Lower leg skin (tissue), 4 donors: ENCODE measurements around the gene FBXO41. TPM values are rescaled to one million over a fixed set of nuclear protein-coding genes. Genes with fewer than 3 reads are reported as not detected.
A peak's percentile ranks its signal among the peaks of the same experiment; 100 is the strongest.

ENCODE experiments used
- DNase-seq, 2 donors: peaks; one replicate each; pipeline ENCODE4 v3.0.0-alpha.2; 2019; ENCODE audit warnings: low spot score in 2 of 2
- H3K4me3 ChIP-seq: fragments of 200-600 bp; sonication (generic); 2 replicates; pipeline ENCODE4 v1.5.1; 2017; ENCODE audit warnings: mild to moderate bottlenecking, low read depth; ENCODE audit not compliant: poor library complexity, severe bottlenecking
- CTCF ChIP-seq, 3 donors: fragments of 450-650 bp; IDR thresholded peaks; one replicate each; pipeline ENCODE4 v1.5.1; 2016; ENCODE audit warnings: antibody characterized with exemption in 3 of 3, mild to moderate bottlenecking in 3 of 3, moderate library complexity in 2 of 3
- POLR2A ChIP-seq, 2 donors: fragments of 450-650 bp; IDR thresholded peaks; one replicate each; pipeline ENCODE4 v1.6.1; 2016 to 2017; ENCODE audit warnings: antibody characterized with exemption in 2 of 2, mild to moderate bottlenecking in 1 of 2, moderate library complexity in 1 of 2
- WGBS, 2 donors: methylation state at CpG; one replicate each; pipeline ENCODE4 v1.1.5; 2018; 5-methylcytosine and 5-hydroxymethylcytosine counted together
- intact Hi-C: fragments of 100-400 bp; cut with DNase I; formaldehyde crosslinking; loops from one replicate; pipeline ENCODE4 v1.15.0; 2023; ENCODE audit warnings: low total_unique reads
- total RNA-seq, 4 donors: library from RNA; depleted of rRNA; stranded (reverse); fragments of >200 nt; gene quantifications; one replicate each; pipeline ENCODE4 v1.1.0, GENCODE V29; 2016

The FBXO41 gene
- total RNA-seq, 4 donors from 2014 or later, result 2.9 to 4.1 (median 3.3) TPM

GRCh38 chr2:73262108-73262651 is 22.1 kb downstream of the FBXO41 start:
- WGBS, 2 donors, result 91 to 93% methylated on average over 4 of the region's 4 CpGs
- H3K4me3 ChIP-seq, result no peak overlapping the region
- intact Hi-C loops, result no loop called here
- DNase-seq, result peak in 1 of 2 donors; percentile 42
- TF ChIP-seq CTCF (IDR thresholded peaks at IDR 0.05), result no peak
- TF ChIP-seq POLR2A (IDR thresholded peaks at IDR 0.05), result no peak

GRCh38 chr2:73260338-73260984 is 23.8 kb downstream of the FBXO41 start:
- 53 to 56% methylated on average over 15 to 16 of the region's 17 CpGs for WGBS, 2 donors
- peak in 1 of 2 donors; percentile 81 for DNase-seq
- intact Hi-C loops, result no loop called here
- H3K4me3 ChIP-seq, result no peak overlapping the region
- TF ChIP-seq POLR2A (IDR thresholded peaks at IDR 0.05), result no peak

- H3K4me3 ChIP-seq, result no peak overlapping the region
- intact Hi-C loops, result no loop called here
- WGBS, 2 donors, result 84 to 92% methylated on average over 4 of the region's 4 CpGs
- peak in 1 of 2 donors; percentile 63 for DNase-seq
- TF ChIP-seq CTCF (IDR thresholded peaks at IDR 0.05), result no peak
- TF ChIP-seq POLR2A (IDR thresholded peaks at IDR 0.05), result no peak
These were observed 24.5 kb downstream of the FBXO41 start for GRCh38 chr2:73259704-73260337.

GRCh38 chr2:73259276-73259675 is 25.0 kb downstream of the FBXO41 start:
- 89 to 91% methylated on average over 8 of the region's 8 CpGs for WGBS, 2 donors

GRCh38 chr2:73258913-73259215 is 25.4 kb downstream of the FBXO41 start:
- TF ChIP-seq CTCF (IDR thresholded peaks at IDR 0.05) (no peak), POLR2A (IDR thresholded peaks at IDR 0.05) (no peak)
- intact Hi-C loops, result no loop called here
- no peak overlapping the region for H3K4me3 ChIP-seq
- DNase-seq, result peak in 1 of 2 donors; percentile 66
- WGBS, 2 donors, result 93 to 94% methylated on average over 9 of the region's 9 CpGs

More at GRCh38 chr2:73259276-73259675, 25.0 kb downstream of the FBXO41 start:
- peak in 1 of 2 donors; percentile 50 for DNase-seq
- TF ChIP-seq POLR2A (IDR thresholded peaks at IDR 0.05) (no peak), CTCF (IDR thresholded peaks at IDR 0.05) (no peak)
- intact Hi-C loops, result no loop called here
- H3K4me3 ChIP-seq, result no peak overlapping the region

GRCh38 chr2:73258186-73258912 is 25.9 kb downstream of the FBXO41 start:
- no peak overlapping the region for H3K4me3 ChIP-seq
- DNase-seq, result peak in 1 of 2 donors; percentile 72
- WGBS, 2 donors, result 85 to 88% methylated on average over 7 of the region's 8 CpGs
- TF ChIP-seq CTCF (IDR thresholded peaks at IDR 0.05), result no peak
- no peak for TF ChIP-seq POLR2A (IDR thresholded peaks at IDR 0.05)
- intact Hi-C loops, result no loop called here
